HG03095 (cell line): Measurements from ENCODE around the gene IGHMBP2.

Source experiments
- ATAC-seq: cut with Tn5 transposase; IDR thresholded peaks from one replicate; pipeline ENCODE4 v1.9.1; 2021; ENCODE audit warnings: moderate library complexity; ENCODE audit not compliant: unreplicated experiment

IGHMBP2 gene

DNA sequence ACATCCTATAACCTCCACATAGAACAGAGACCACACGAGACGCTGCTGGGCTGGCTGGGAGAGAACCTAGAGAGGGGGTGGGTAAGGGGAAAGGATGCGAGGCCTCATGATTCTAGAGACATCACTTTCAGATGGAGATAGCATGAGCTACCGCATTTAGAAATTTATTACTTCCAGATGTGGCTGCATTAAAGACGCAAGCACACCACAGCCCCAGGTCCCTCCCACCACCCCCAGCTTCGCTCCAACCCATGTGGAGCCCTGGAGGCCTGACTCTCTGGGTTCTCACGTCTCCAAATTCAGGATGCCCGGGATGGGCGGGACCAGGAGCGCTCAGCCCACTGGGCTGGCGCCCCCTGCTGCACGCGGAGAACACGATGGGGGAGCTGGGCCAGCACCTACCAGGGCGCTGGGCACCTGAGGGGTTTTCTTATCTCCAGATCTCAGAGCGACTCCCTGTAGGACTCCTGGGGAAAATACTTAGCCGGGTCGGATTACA, 13.7 kb upstream of the IGHMBP2 start:
- no peak for ATAC-seq

DNA sequence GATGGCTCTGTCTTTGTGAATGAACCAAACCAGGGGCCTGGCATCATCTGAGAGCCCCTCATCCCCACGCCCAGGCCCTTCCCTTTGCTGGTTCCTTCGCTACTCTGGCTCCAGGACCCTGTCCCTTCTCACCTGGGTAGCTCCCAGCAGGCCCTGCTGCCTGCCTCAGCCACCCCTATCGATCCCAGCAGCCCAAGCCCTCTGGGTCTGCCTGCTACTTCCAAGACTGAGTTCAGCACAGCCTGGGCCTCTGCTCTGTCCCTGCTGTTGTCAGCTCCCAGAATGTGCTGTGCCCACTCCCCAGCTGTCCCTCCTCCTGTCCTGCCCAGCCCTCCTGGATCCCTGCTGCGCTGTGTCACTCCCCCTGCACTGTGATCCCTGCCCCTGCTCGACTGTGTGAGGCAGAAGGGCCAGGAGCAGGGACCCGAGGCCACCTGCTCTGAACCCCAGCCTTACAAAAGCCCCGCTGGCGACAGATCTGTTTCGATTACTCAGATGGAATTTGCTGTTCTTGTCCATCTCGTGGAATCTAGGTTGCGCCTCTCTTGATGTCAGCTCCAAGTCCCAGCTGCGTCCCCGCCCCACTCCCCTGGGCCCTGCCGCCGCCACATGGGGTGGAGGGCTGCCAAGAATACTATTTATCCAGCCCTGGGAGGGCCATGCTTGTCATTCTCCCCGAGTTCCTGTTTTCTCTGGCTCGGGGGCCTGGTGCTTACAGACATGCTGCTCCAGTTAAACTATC, 13.0 kb upstream of the IGHMBP2 start:
- ATAC-seq = no peak

DNA sequence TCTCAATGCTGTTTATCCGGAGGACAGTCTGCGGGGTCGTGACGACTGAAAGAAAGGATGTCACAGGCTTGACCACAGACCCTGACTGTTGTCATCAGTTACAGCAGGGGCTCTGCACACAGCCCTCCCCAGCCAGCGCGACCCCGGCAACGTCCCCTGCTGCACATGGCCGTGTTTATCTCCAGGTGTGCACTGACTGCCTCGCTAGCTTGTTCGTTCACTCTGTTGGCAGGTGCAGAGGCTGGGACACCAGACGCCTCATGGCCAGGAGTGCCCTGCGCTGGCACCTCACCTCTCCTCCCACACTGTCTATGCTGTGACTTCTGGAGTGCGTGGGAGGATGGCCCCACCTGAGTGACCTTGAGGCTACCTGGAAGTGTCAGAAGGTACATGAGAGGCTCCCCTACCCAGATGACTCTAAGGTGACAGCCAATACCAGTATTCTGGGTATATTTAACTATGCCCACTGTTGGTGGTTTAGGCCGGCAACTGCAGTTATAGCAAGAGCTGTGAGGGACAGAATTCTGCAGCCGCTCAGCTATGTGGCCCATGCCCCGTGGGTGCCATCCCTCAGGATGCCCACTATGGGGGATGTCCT, 12.2 kb upstream of the IGHMBP2 start:
- no peak for ATAC-seq

DNA sequence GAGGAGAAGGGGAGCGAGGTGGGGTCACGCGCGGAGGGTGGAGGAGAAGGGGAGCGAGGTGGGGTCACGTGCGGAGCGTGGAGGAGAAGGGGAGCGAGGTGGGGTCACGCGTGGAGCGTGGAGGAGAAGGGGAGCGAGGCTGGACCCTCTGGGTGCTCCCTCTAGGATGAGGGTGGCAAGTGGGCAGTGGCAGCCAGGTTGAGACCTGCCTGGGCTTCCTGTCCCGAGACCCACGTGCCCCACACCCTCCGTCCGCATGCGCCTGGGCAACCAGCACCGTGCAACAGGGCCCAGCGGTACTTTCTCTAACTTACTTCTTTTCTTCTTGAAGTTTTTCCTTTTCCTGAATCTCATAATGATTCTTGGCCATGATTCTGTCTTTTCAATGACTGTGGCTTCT, 11.1 kb upstream of the IGHMBP2 start:
- ATAC-seq = no peak

DNA sequence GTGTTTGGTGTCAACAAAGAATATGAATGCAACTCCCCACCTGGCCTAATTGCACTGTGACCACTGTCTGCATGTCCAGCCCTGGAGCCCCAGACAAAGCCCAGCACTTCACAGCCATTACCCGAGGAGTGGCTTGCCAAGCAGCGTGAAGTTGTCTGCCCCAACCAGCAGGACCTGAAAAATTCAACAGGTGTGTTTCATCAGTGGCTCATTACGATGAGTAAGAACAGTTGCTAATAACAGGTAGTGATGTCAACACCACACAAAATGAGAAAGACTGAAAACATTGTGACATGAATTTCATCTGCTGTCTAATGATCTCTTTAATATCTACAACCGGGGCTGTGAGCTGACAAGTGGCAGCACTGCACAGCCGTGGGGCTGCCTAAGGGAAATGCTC, 10.4 kb upstream of the IGHMBP2 start:
- no peak for ATAC-seq

DNA sequence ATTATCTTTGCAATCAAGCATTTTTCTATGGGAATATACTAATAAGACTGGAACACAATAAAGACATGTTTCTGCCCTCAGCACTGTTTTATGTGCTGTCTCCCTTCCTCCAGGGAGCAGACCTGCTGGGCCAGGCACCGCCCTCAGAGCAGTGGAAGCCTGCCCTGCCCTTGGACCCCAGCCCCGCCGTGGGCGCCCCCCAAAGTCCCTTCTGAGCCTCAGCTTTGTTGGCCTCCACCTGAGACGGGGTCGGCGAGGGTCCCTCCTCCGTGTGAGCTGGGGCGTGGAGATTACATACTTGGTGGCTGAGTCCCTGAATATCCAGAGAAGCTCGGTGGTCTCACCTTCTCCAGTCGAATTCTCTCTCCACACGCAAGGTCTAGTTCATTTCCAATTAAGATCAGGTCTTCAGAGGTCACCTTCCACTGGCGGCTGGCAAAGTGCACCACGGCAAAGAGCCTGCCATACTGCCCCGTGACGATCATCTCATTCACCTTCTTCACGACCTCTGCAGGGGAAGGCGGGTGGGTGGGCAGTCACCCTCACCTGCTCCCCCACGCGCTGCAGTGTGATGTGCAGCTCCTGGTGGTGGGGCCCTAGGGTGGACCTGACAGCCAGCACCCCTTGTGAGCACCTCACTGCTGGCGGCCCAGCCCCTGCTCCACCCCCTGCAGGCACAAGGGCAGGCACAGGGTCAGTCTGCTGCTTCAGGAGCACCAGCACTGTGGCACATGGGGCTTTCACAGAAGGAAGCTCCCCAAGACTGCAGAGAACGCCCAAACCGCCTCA, 7.3 kb upstream of the IGHMBP2 start:
- no peak for ATAC-seq

DNA sequence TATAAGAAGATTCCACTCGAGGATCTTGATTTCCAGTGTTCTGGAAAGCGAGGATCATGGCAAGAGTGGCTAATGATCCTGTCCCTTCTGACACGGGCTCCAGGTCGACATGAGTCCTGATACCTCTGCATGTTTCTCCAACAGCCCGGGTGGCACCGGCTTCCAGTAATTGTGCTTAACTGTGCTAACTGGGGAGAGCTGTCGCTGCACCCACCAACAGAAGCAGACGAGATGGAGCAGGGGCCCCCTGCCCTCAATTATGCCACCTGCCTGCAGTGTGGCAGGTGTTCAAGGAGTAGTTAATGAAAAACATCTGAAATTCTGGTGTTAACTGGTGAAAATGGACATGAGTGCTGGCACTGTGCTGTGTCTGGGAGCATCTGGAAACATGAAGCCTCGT, 6.2 kb upstream of the IGHMBP2 start:
- no peak for ATAC-seq

DNA sequence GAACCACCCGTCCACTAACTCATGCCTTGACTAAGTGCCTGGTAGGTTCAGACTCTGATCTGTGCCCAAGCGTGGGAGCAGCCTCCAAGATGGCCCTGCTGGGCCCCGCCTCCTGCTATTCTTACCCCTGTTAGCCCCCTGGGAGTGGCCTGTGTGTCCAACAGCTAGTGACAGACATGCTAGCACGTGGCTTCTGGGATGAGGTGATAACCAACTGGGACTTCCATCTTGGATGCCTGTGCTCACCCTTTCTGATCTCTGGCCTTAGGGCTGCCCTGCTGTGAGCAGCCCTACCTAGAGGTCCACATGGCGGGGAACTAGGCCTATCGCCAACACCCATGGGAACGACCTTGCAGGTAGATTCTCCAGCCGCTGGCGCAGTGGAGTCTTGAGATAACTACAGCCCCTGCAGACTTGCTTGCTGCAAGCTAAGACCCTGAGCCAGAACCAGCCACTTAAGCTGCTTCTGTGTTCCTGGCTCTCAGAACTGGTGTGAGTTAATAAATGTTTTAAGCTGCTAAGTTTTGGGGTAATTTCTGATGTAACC, 2.8 kb upstream of the IGHMBP2 start:
- no peak for ATAC-seq

DNA sequence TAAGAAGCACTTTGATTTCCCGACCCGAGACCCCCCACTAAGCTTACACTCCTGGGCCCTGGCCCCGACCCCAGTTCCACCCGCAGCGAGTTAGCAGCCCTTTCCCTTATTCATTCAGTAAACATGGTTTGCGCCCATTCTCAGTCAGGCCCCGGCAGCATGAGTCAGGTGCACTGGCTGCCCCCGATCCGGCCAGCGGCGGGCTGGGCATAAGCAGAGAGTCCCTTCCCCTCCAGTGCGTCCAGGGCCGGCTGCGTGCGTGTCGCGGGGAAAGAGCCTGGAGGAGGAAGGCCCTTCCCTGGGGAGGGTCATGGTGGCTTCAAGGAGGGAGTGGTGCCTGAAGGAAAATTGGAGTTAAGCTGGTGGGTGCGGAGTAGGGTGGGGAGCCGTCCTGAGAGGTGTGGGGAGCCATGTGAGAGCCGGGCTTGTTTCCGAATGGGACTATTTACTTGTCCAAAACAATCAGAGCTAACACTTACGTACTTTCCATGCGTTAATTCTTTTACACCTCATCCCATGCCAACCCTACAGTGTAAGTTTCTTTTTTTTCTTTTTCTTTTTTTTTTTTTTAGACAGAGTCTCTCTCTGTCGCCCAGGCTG, 657 bp downstream of the IGHMBP2 start:
- ATAC-seq = no peak

DNA sequence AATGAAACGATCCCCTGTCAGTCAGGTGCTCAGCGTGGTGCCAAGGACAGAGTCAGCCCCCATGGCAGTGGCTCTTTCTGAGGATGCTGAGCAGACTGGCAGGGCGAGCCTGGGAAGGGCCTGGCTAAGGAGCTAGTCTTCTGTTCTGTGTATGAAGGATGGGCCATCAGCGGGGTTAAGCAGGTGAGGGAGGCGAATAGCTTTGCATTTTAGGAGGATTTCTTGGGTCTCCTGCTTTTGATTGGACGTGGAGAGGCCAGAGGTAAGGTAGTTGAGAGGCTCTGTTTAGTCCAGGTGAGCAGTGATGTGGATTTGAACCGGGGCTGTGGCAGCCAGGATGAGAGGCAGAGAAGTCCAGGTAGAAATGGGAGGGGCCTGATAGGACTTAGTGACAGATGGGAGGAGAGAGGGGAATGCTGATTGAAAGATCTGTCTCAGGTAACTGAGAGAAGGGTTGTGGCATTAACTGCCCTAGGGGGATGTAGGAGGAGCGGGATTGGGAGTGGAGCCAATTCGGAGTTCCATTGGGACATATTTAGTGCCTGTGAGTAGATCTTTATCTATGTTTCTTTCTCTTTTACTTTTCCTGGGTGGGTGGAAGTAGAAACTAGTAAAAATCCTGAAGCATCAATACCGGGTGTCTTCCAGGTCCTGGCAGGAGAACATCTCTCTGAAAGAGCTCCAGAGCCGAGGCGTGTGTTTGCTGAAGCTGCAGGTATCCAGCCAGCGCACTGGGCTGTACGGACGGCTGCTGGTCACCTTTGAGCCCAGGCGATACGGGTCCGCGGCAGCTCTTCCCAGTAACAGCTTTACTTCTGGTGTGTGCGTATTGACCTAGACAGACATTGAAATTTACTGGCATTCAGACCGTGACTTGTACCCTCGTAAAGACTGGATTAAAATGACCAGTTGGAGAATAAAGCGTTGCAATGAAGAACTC, 2.0 kb downstream of the IGHMBP2 start:
- ATAC-seq = no peak

DNA sequence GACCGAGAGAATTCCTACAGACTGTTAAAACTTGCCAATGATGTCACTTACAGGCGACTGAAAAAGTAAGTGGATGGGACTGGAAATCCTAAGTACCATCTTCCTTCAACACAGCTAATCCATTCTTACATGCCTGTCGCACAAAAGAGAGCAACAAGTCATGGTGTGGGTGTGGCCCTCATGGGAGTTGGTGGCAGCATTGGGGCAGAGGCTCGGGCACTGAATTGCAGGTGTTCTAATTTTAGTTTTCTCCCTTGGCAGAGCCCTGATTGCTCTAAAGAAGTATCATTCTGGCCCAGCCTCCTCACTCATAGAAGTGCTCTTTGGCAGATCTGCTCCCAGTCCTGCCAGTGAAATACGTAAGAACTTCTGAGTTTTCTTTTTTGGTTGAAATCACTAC, 4.6 kb downstream of the IGHMBP2 start:
- ATAC-seq = no peak

DNA sequence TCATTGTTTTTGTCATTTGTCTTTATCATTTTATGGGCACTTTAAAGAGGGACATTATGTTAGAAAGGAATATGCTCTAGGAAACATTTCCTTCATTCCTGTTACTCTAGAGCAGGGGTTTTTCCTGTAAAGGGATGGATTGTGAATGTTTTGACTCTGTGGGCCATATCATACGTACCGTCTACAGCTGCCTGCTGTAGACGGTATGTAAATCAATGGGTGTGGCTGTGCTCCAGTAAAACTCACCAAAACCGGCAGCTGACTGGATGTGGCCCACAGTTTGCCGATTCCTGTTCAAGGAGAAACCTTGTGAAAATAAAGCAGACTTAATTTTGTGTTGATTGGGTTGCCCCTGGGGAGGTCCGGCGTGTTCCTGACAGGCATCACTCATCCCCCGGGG, 7.3 kb downstream of the IGHMBP2 start:
- ATAC-seq = no peak

DNA sequence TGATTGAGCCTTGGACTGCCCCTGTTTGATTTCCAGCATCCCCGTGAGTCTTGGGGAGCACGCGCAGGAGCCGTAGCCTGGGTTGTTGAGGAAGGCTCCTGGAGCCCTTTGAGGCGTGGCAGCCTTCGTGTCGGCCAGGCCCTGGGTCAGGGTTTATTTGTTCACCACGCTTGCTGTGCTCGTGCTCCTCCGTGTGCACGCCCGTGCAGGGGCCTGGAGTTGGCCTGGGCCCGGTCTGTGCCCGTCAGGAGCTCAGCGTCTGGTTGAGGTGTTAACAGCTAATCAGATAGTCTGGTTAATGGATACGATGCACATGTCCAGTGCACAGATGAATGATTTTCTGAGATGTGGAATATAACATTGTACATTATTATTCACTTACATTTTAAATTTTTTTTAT, 8.0 kb downstream of the IGHMBP2 start:
- ATAC-seq = no peak

DNA sequence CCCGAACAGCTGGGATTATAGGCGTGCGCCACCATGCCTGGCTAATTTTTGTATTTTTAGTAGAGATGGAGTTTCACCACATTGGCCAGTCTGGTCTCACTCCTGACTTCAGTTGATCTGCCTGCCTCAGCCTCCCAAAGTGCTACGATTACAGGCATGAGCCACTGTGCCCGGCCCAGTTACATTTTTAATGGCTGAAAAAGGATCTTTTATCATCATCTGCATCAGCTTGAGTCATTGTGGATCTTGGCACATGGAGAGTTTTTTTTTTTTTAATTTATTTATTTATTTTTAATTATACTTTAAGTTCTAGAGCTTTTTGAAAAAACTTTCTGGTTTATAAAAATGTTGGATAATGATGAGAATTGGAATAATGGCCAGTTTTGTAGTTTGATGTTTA, 8.6 kb downstream of the IGHMBP2 start:
- no peak for ATAC-seq

DNA sequence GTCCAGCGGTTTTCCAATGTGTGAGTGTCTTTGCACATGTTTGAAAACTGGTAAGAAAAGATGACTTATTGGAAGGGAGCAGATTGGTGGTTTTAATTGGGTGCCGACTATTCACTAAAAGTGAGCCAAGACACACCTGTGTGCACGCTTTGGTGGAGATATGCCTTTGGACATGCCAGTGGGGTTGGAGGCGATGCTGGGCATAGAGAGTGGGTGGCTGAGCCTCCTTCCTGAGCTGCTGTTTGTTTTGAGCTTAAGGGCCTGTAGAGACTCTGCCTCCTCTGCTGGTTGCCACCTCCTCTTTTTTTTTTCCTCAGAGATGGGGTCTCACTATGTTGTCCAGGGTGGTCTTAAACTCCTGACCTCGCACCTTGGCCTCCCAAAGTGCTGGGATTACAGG, 9.5 kb downstream of the IGHMBP2 start:
- no peak for ATAC-seq

DNA sequence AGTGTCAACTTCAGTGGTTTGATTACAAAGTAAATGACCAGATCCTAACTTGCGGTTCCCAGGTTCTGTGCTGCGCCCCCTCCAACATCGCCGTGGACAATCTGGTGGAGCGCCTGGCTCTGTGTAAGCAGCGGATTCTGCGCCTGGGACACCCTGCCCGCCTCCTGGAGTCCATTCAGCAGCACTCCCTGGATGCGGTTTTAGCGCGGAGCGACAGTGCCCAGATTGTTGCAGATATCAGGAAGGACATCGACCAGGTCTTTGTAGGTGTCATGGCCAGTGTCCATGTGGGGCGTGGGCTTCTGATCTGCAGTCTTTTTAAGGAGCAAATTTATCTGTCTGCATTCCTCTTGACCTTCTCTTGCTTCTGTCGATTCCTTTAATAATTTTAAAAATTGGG, 11.1 kb downstream of the IGHMBP2 start:
- no peak for ATAC-seq

DNA sequence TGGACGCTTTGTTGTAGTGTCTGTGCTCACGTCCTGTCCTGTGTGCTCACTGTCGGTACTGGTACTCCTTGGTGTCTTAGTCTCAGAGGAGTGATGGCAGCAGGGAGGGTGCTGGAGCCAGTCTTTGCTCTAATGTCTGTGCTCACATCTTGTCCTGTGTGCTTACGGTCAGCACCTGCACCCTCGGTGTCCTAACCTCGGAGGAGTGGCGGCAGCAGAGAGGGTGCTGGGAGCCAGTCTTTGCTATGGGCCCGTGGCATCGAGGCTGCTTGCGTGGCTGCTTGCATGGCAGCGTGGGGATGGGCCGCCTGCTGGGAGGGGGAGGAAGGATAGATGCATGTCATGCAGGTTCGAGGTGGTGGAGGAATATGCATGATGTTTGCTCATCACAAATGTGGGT, 12.7 kb downstream of the IGHMBP2 start:
- no peak for ATAC-seq

DNA sequence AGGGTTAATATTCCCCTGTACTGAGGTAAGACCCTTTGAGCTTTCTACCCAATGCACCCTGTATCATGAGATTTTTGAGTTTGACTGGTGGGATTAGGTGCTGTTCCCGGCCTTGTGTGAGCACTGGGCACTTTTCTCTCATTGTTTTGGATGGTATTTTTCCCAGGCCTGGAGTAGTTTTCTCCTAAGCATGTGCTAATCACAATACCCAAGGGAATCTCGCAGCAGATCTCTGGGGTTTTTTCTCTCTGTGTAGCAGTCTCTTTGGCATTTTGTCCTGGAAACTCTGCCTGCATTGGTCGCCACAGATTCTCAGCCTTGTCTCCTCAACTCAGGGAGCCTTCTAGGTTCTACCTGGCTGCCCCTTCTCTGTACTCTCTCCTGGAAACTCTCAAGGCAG, 19.9 kb downstream of the IGHMBP2 start:
- ATAC-seq = no peak

DNA sequence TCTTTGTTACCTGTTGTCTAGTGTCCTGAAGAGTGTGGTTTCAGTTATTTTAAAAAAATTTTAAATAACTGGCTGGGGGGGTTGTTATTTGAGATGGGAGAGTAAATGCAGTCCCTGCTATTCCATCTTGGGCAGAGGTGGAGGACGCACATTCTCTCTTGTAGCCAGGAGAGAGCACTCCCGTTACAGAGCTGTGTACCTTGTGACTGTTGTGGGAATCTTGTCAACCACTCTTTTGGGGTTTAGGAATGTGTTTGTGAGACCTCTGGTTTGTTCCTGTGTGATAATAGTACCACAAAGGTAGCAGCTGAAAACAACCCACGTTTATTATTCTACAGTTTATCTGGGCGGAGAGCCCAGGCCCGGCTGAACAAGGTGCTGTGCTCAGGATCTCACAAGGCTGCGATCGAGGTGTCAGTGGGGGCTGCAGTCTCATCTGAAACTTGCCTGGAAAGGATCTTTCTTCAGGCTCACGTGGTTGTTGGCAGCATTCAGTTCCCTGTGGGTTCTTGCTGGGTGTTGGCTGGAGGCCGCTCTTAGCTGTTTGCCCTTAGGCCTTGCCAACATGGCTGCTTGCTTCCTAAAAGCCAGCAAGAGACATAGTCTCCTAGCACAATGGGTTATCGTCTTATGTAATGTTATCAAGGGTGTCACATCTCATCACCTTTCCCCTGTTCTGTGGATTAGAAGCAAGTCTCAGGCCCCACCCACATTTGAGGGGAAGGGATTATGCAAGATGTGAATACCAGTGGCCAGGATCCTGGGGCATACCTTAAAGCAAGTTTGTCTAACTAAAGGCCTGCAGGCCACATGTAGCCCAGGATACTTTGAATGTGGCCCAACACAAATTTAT, 20.6 kb downstream of the IGHMBP2 start:
- ATAC-seq = no peak
